ENCODE results near the gene CRIM1.

CRIM1 gene

DNA sequence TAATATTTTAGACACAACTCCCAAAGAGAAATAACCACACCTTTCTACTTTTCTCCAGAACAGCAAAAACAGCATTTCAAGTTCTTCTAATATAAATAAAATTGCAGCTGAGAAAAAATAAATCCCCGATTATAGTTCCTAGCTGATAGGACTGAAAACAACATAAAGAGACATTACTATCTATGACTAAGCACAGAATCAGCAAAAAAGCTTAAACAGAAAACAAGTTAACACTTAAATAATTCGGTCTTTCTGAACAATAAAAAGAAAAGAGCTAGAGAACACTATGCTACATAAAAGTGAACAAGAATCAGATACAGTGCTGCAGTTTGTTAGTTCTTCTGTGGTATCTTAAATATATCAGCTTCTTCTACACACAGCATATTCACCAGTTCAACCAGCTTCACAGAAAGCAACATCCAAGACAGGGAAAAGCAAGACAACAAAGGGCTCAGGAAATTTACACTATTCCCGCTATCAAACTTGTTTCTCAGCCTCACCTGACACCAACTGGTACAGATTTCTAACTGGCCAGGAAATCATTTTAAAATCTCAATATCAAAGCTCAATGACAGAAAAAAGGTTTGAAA lies 213.8 kb downstream of the CRIM1 start:
- Histone ChIP-seq H3K36me3 (replicated peaks) (peaks cover 6% of the 10 kb centered on the region), H3K4me3 (ENCODE audit: low read depth, low read length) (no peak overlapping the region), H3K27me3 (replicated peaks) (no peaks in the 10 kb centered on the region), H3K27ac (peak overlapping the region; percentile 88)
- no peak for DNase-seq
- in situ Hi-C loops (cut with HindIII; ENCODE audit: low pct_ligation_motif_present, low sequenced_read_pairs): no loop called here
- TF ChIP-seq, protein P1, sequence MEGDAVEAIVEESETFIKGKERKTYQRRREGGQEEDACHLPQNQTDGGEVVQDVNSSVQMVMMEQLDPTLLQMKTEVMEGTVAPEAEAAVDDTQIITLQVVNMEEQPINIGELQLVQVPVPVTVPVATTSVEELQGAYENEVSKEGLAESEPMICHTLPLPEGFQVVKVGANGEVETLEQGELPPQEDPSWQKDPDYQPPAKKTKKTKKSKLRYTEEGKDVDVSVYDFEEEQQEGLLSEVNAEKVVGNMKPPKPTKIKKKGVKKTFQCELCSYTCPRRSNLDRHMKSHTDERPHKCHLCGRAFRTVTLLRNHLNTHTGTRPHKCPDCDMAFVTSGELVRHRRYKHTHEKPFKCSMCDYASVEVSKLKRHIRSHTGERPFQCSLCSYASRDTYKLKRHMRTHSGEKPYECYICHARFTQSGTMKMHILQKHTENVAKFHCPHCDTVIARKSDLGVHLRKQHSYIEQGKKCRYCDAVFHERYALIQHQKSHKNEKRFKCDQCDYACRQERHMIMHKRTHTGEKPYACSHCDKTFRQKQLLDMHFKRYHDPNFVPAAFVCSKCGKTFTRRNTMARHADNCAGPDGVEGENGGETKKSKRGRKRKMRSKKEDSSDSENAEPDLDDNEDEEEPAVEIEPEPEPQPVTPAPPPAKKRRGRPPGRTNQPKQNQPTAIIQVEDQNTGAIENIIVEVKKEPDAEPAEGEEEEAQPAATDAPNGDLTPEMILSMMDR (IDR thresholded peaks at IDR 0.05; ENCODE audit: low read depth, low read length, missing control alignments): no peak

- H3K36me3 ChIP-seq (replicated peaks): peaks cover 10% of the 10 kb centered on the region
- DNase-seq: no peak
- H3K27ac ChIP-seq: peak overlapping the region; percentile 88
- H3K27me3 ChIP-seq (replicated peaks): no peaks in the 10 kb centered on the region
- in situ Hi-C loops (cut with HindIII; ENCODE audit: low pct_ligation_motif_present, low sequenced_read_pairs): no loop called here
- TF ChIP-seq, protein P1 (IDR thresholded peaks at IDR 0.05; ENCODE audit: low read depth, low read length, missing control alignments): no peak
- no peak overlapping the region for H3K4me3 ChIP-seq (ENCODE audit: low read depth, low read length)
These were observed 214.8 kb downstream of the CRIM1 start for GRCh38 chr2:36570416-36570815.

- H3K4me3 ChIP-seq (ENCODE audit: low read depth, low read length): no peak overlapping the region
- H3K27me3 ChIP-seq (replicated peaks): no peaks in the 10 kb centered on the region
- DNase-seq: no peak
- in situ Hi-C loops (cut with HindIII; ENCODE audit: low pct_ligation_motif_present, low sequenced_read_pairs): no loop called here
- H3K27ac ChIP-seq: no peak overlapping the region
- TF ChIP-seq, protein P1 (IDR thresholded peaks at IDR 0.05; ENCODE audit: low read depth, low read length, missing control alignments): no peak
- peaks cover 10% of the 10 kb centered on the region for H3K36me3 ChIP-seq (replicated peaks)
These were observed 216.6 kb downstream of the CRIM1 start for GRCh38 chr2:36572054-36572718.

DNA sequence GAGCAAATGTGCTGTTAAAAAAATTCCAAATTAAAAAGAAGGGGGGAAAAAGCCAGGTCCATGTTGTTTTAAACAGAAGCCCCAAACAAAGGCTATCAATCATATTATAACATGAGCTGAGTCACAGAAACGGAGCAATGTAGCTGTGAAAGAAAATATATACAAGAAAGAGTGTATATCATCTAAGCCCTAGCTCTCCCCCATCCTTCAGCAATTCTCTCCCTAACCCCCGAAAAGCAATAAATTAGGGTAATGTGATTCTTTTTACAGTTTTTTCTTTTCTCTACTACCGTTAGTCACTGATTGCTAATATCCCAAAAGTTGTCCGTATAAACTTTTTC lies 217.1 kb downstream of the CRIM1 start:
- in situ Hi-C loops (cut with HindIII; ENCODE audit: low pct_ligation_motif_present, low sequenced_read_pairs): no loop called here

DNA sequence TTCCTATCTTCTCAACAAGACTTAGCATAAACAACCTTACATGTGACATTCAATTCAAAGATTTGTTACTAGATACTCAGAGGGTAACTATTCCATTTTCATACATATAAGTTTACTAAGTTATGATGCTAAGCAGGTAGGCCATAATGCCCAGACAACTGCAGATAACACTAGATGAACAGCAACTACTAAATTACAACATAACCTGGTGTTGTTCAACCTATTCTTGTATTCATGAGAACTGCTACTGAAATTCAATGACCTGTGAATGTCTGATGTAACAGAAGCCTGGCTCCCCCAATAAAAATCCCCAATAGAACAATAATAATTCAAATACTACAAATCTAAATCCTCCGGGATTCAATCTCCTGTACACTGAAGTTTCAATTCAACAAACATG lies 217.6 kb downstream of the CRIM1 start:
- in situ Hi-C loops (cut with HindIII; ENCODE audit: low pct_ligation_motif_present, low sequenced_read_pairs): no loop called here
- DNase-seq: no peak
- H3K36me3 ChIP-seq (replicated peaks): peaks cover 20% of the 10 kb centered on the region
- no peaks in the 10 kb centered on the region for H3K27me3 ChIP-seq (replicated peaks)
- no peak overlapping the region for H3K27ac ChIP-seq
- H3K4me3 ChIP-seq (ENCODE audit: low read depth, low read length): no peak overlapping the region
- TF ChIP-seq, protein P1 (IDR thresholded peaks at IDR 0.05; ENCODE audit: low read depth, low read length, missing control alignments): no peak

More for the DNA sequence above, 217.1 kb downstream of the CRIM1 start:
- peaks cover 15% of the 10 kb centered on the region for H3K36me3 ChIP-seq (replicated peaks)
- no peaks in the 10 kb centered on the region for H3K27me3 ChIP-seq (replicated peaks)
- DNase-seq: no peak
- no peak overlapping the region for H3K27ac ChIP-seq
- no peak overlapping the region for H3K4me3 ChIP-seq (ENCODE audit: low read depth, low read length)
- TF ChIP-seq, protein P1 (IDR thresholded peaks at IDR 0.05; ENCODE audit: low read depth, low read length, missing control alignments): no peak

GRCh38 chr2:36574560-36574959 lies 219.0 kb downstream of the CRIM1 start:
- TF ChIP-seq, protein P1 (IDR thresholded peaks at IDR 0.05; ENCODE audit: low read depth, low read length, missing control alignments): no peak
- in situ Hi-C loops (cut with HindIII; ENCODE audit: low pct_ligation_motif_present, low sequenced_read_pairs): no loop called here
- H3K27ac ChIP-seq: no peak overlapping the region
- H3K36me3 ChIP-seq (replicated peaks): peaks cover 27% of the 10 kb centered on the region
- DNase-seq: no peak
- H3K27me3 ChIP-seq (replicated peaks): no peaks in the 10 kb centered on the region
- H3K4me3 ChIP-seq (ENCODE audit: low read depth, low read length): no peak overlapping the region
